Right lobe of liver (tissue), 4 donors: Measurements from ENCODE around the gene FITM1.

Source experiments
- CTCF ChIP-seq, 4 donors: fragments of 200-600 bp in 3 of 4; fragments of 450-650 bp in 1 of 4; IDR thresholded peaks; one replicate each; pipeline versions ENCODE4 v1.5.1 to v1.8.0; 2016 to 2022; ENCODE audit warnings: antibody characterized with exemption in 4 of 4, mild to moderate bottlenecking in 2 of 4
- POLR2A ChIP-seq: fragments of 450-650 bp; IDR thresholded peaks from one replicate; pipeline ENCODE4 v1.6.1; 2017; ENCODE audit warnings: antibody characterized with exemption, mild to moderate bottlenecking
- donor health status: DM: no; HTN: no; CAD: no.
- donor health status: DM: no; HTN: no; CAD: no.
- donor health status: DM: no; HTN: yes; CAD: no.

GRCh38 chr14:24113379-24113800 is 17.1 kb upstream of the FITM1 start:
- TF ChIP-seq CTCF (IDR thresholded peaks at IDR 0.05) (no peak), POLR2A (no peak)
